ENCODE measurements around the gene GNA12. TPM values are rescaled to one million over a fixed set of nuclear protein-coding genes. Genes with fewer than 3 reads are reported as not detected.
A peak's percentile ranks its signal among the peaks of the same experiment; 100 is the strongest.

GNA12 gene
- total and polyA plus RNA-seq, 2 experiments from 2014 or later: 28.4 to 40.2 TPM

- Histone ChIP-seq H3K9me3 (ENCODE audit: low read depth) (no peaks in the 10 kb centered on the region), H3K36me3 (replicated peaks; ENCODE audit: insufficient read depth, low read depth) (no peaks in the 10 kb centered on the region), H3K27me3 (no peaks in the 10 kb centered on the region), H3K4me2 (no peak overlapping the region), H3K27ac (no peak overlapping the region), H3K9me2 (replicated peaks; ENCODE audit: insufficient read depth) (no peaks in the 10 kb centered on the region), H2AFZ (no peak overlapping the region), H3K4me1 (ENCODE audit: insufficient read depth) (no peaks in the 10 kb centered on the region), H4K20me1 (ENCODE audit: insufficient read depth, poor library complexity, severe bottlenecking) (no peaks in the 10 kb centered on the region), H3K79me2 (peaks cover 8% of the 10 kb centered on the region), H3K4me3 (no peak overlapping the region)
- 98% methylated on average over 4 of the region's 6 CpGs for WGBS (ENCODE audit: low lambda C conversion rate, missing lambda C conversion rate)
- TF ChIP-seq EZH2phosphoT487 (IDR thresholded peaks at IDR 0.05; ENCODE audit: low read depth, severe bottlenecking, unreplicated experiment): no peak
- TF ChIP-seq EZH2 (IDR thresholded peaks at IDR 0.05; ENCODE audit: borderline replicate concordance): no peak
- no peak for TF ChIP-seq CTCF (IDR thresholded peaks at IDR 0.05; ENCODE audit: poor library complexity)
- DNase-seq (ENCODE audit: low spot score): no peak
Observed at GRCh38 chr7:2771274-2771731, 72.8 kb downstream of the GNA12 start.

GRCh38 chr7:2764621-2765020 lies 79.5 kb downstream of the GNA12 start:
- Histone ChIP-seq H2AFZ (no peak overlapping the region), H4K20me1 (ENCODE audit: insufficient read depth, poor library complexity, severe bottlenecking) (no peaks in the 10 kb centered on the region), H3K27me3 (no peaks in the 10 kb centered on the region), H3K27ac (no peak overlapping the region), H3K4me1 (ENCODE audit: insufficient read depth) (peaks cover 10% of the 10 kb centered on the region), H3K4me2 (no peak overlapping the region), H3K9me3 (ENCODE audit: low read depth) (no peaks in the 10 kb centered on the region), H3K79me2 (peaks cover 23% of the 10 kb centered on the region), H3K4me3 (no peak overlapping the region), H3K9me2 (replicated peaks; ENCODE audit: insufficient read depth) (no peaks in the 10 kb centered on the region), H3K36me3 (replicated peaks; ENCODE audit: insufficient read depth, low read depth) (no peaks in the 10 kb centered on the region)
- no peak for DNase-seq (ENCODE audit: low spot score)
- 95% methylated on average over 11 of the region's 11 CpGs for WGBS (ENCODE audit: low lambda C conversion rate, missing lambda C conversion rate)
- no peak for TF ChIP-seq EZH2phosphoT487 (IDR thresholded peaks at IDR 0.05; ENCODE audit: low read depth, severe bottlenecking, unreplicated experiment)
- TF ChIP-seq EZH2 (IDR thresholded peaks at IDR 0.05; ENCODE audit: borderline replicate concordance): no peak
- TF ChIP-seq CTCF (IDR thresholded peaks at IDR 0.05; ENCODE audit: poor library complexity): no peak

- no peaks in the 10 kb centered on the region for H4K20me1 ChIP-seq (ENCODE audit: insufficient read depth, poor library complexity, severe bottlenecking)
- H3K27me3 ChIP-seq: no peaks in the 10 kb centered on the region
- H3K4me2 ChIP-seq: no peak overlapping the region
- H3K9me3 ChIP-seq (ENCODE audit: low read depth): no peaks in the 10 kb centered on the region
- peaks cover 18% of the 10 kb centered on the region for H3K4me1 ChIP-seq (ENCODE audit: insufficient read depth)
- H3K36me3 ChIP-seq (replicated peaks; ENCODE audit: insufficient read depth, low read depth): no peaks in the 10 kb centered on the region
- 90% methylated on average over 6 of the region's 6 CpGs for WGBS (ENCODE audit: low lambda C conversion rate, missing lambda C conversion rate)
- no peaks in the 10 kb centered on the region for H3K9me2 ChIP-seq (replicated peaks; ENCODE audit: insufficient read depth)
- H3K4me3 ChIP-seq: no peak overlapping the region
- H3K27ac ChIP-seq: peak overlapping the region; percentile 22
- TF ChIP-seq CTCF (IDR thresholded peaks at IDR 0.05; ENCODE audit: poor library complexity) (no peak), EZH2phosphoT487 (IDR thresholded peaks at IDR 0.05; ENCODE audit: low read depth, severe bottlenecking, unreplicated experiment) (no peak), EZH2 (IDR thresholded peaks at IDR 0.05; ENCODE audit: borderline replicate concordance) (no peak)
- peaks cover 27% of the 10 kb centered on the region for H3K79me2 ChIP-seq
- H2AFZ ChIP-seq: no peak overlapping the region
- no peak for DNase-seq (ENCODE audit: low spot score)
Observed at GRCh38 chr7:2763597-2763996, 80.5 kb downstream of the GNA12 start.

All from hepatocyte (in vitro differentiated cells).